ENCODE data around the gene PRR13. TPM values are rescaled to one million over a fixed set of nuclear protein-coding genes. Genes with fewer than 3 reads are reported as not detected.

The PRR13 gene
- total and polyA plus RNA-seq, 2 of the 13 experiments (the other 11 are each of a cell fraction or from before 2014, with no cell fraction given), result 65.0 to 102 TPM

GRCh38 chr12:53474819-53475218 is 33.3 kb downstream of the PRR13 start:
- in situ Hi-C loops (cut with HindIII; ENCODE audit: extremely low pct_ligation_motif_present, low pct_unique_long_range_greater_than_20kb) (no loop called here), intact Hi-C loops (cut with micrococcal nuclease; ENCODE audit: unreplicated experiment) (loop anchor here (5.0 kb wide), 1 partner anchor 32 kb away; the partner anchor contains the start of gene NPFF)
- Histone ChIP-seq H3K9me3 (ENCODE audit: low read length) (no peaks in the 10 kb centered on the region), H3K4me1 (ENCODE audit: insufficient read depth, low read length) (no peaks in the 10 kb centered on the region; the same call in 1 of the 2 replicates), H3K27me3 (ENCODE audit: control insufficient read depth in 1 of 2, insufficient read depth in 2 of 2, low read length in 2 of 2) (no peaks in the 10 kb centered on the region), H3K4me2 (ENCODE audit: low read depth, low read length) (no peak overlapping the region), H2AFZ (ENCODE audit: low read length) (no peak overlapping the region), H3K79me2 (ENCODE audit: insufficient read depth, low read length) (peaks cover 26% of the 10 kb centered on the region), H3K9ac (ENCODE audit: insufficient read depth, low read depth, low read length) (no peak overlapping the region), H3K27ac (ENCODE audit: extremely low read length, insufficient read depth, low read length) (no peak overlapping the region), H3K36me3 (replicated peaks in 1 of 2; ENCODE audit: control insufficient read depth in 1 of 2, insufficient read depth in 2 of 2, low read length in 2 of 2) (peaks cover 46 to 95% of the 10 kb centered on the region in 2 experiments), H3K4me3 (replicated peaks in 1 of 3; ENCODE audit: insufficient read depth in 1 of 3, low read depth in 2 of 3, low read length in 3 of 3) (no peak overlapping the region), H4K20me1 (ENCODE audit: insufficient read depth, low read length) (peaks cover 39% of the 10 kb centered on the region)
- WGBS (ENCODE audit: low lambda C conversion rate), result 97% methylated on average over 13 of the region's 13 CpGs
- DNase-seq (ENCODE audit: low spot score), result no peak
- ChIA-PET POLR2A (interaction anchor here (1.0 to 2.0 kb wide), 4 partner anchors 21 to 34 kb away, joined by 3 to 7 read pairs (median 4); partner anchors contain the start of gene TARBP2), CTCF (ENCODE audit: low intra/inter-chr PET ratio, low total read pairs) (no interaction called here)
- no TSS peak for BruUV-seq (replicated peaks)
- no peak for ATAC-seq
- FAIRE-seq, result no peak
- TF ChIP-seq ZC3H4 (CRISPR knock-in tag; IDR thresholded peaks at IDR 0.05; ENCODE audit: borderline replicate concordance) (no peak), ZNF460 (CRISPR knock-in tag; IDR thresholded peaks at IDR 0.05; ENCODE audit: borderline replicate concordance) (no peak), ZZZ3 (CRISPR knock-in tag; IDR thresholded peaks at IDR 0.05; ENCODE audit: borderline replicate concordance) (no peak), ZNF263 (CRISPR knock-in tag; IDR thresholded peaks at IDR 0.05) (no peak), RNF2 (conservative IDR thresholded peaks at IDR 0.05; ENCODE audit: low read depth) (no peak), MAX (IDR thresholded peaks at IDR 0.05) (no peak), NFIB (CRISPR knock-in tag; IDR thresholded peaks at IDR 0.05; ENCODE audit: borderline replicate concordance) (no peak), ZNF883 (CRISPR knock-in tag; IDR thresholded peaks at IDR 0.05; ENCODE audit: not compliant biosample characterization) (no peak), NONO (IDR thresholded peaks at IDR 0.05) (no peak), NONO (CRISPR knock-in tag; conservative IDR thresholded peaks at IDR 0.05) (no peak), ATAD3A (CRISPR knock-in tag; IDR thresholded peaks at IDR 0.05) (no peak), NFE2L2 (IDR thresholded peaks at IDR 0.05; ENCODE audit: low read length) (no peak), TEAD2 (CRISPR knock-in tag; IDR thresholded peaks at IDR 0.05) (no peak), RAD21 (CRISPR knock-in tag; IDR thresholded peaks at IDR 0.05) (no peak), ZNF224 (CRISPR knock-in tag; IDR thresholded peaks at IDR 0.05) (no peak), ZNF616 (CRISPR knock-in tag; IDR thresholded peaks at IDR 0.05; ENCODE audit: low read depth) (no peak), KDM3A (CRISPR knock-in tag; IDR thresholded peaks at IDR 0.05; ENCODE audit: low read depth) (no peak), MAZ (IDR thresholded peaks at IDR 0.05; ENCODE audit: borderline replicate concordance, low read depth, low read length) (no peak), MAZ (CRISPR knock-in tag; IDR thresholded peaks at IDR 0.05; ENCODE audit: low read depth) (no peak)
- TF ChIP-seq, protein P1, sequence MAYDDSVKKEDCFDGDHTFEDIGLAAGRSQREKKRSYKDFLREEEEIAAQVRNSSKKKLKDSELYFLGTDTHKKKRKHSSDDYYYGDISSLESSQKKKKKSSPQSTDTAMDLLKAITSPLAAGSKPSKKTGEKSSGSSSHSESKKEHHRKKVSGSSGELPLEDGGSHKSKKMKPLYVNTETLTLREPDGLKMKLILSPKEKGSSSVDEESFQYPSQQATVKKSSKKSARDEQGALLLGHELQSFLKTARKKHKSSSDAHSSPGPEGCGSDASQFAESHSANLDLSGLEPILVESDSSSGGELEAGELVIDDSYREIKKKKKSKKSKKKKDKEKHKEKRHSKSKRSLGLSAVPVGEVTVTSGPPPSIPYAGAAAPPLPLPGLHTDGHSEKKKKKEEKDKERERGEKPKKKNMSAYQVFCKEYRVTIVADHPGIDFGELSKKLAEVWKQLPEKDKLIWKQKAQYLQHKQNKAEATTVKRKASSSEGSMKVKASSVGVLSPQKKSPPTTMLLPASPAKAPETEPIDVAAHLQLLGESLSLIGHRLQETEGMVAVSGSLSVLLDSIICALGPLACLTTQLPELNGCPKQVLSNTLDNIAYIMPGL (CRISPR knock-in tag; IDR thresholded peaks at IDR 0.05; ENCODE audit: borderline replicate concordance in 1 of 2, low read depth in 1 of 2), result no peak

Data from HepG2 (cell line).